CD14-positive monocyte (primary cell): ENCODE measurements around the gene RPS6KA5. TPM values are rescaled to one million over a fixed set of nuclear protein-coding genes. Genes with fewer than 3 reads are reported as not detected.

Experiments
- DNase-seq, 3 donors: peaks; one replicate each; pipeline ENCODE4 v3.0.0-alpha.2; 2011 to 2022
- H2AFZ ChIP-seq: 2 replicates; pipeline ENCODE4 v1.6.0; 2012; ENCODE audit warnings: mild to moderate bottlenecking, low read depth, low read length, inconsistent platforms; ENCODE audit not compliant: insufficient read depth, poor library complexity, severe bottlenecking
- H3K27ac ChIP-seq, 2 donors: 1 replicate in 1 of 2; 2 replicates in 1 of 2; pipeline ENCODE4 v1.5.1; 2012 to 2013; ENCODE audit warnings: low read length in 2 of 2, control low read depth in 1 of 2, inconsistent platforms in 1 of 2, low read depth in 1 of 2, mild to moderate bottlenecking in 1 of 2
- H3K27me3 ChIP-seq, 2 donors: one replicate each; pipeline versions ENCODE4 v1.6.0 to v1.6.1; 2011 to 2013; ENCODE audit warnings: low read length in 2 of 2; ENCODE audit not compliant: control insufficient read depth in 2 of 2, insufficient read depth in 2 of 2
- H3K36me3 ChIP-seq, 2 donors: replicated peaks in 1 of 2; 1 replicate in 1 of 2; 2 replicates in 1 of 2; pipeline versions ENCODE4 v1.5.1 to v1.6.1; 2012 to 2013; ENCODE audit warnings: low read length in 2 of 2, control low read depth in 1 of 2, inconsistent platforms in 1 of 2, mild to moderate bottlenecking in 1 of 2; ENCODE audit not compliant: insufficient read depth in 2 of 2, control insufficient read depth in 1 of 2
- H3K4me1 ChIP-seq, 2 donors: 1 replicate in 1 of 2; 2 replicates in 1 of 2; pipeline versions ENCODE4 v1.5.1 to v1.6.1; 2012 to 2013; ENCODE audit warnings: low read length in 2 of 2, control low read depth in 1 of 2, inconsistent platforms in 1 of 2, mild to moderate bottlenecking in 1 of 2, moderate library complexity in 1 of 2; ENCODE audit not compliant: insufficient read depth in 2 of 2, control insufficient read depth in 1 of 2
- H3K4me2 ChIP-seq: replicated peaks from 2 replicates; pipeline ENCODE3; 2012; ENCODE audit warnings: low read length, moderate library complexity, mild to moderate bottlenecking; ENCODE audit not compliant: poor library complexity, severe bottlenecking; ENCODE audit errors: extremely low read depth
- H3K4me3 ChIP-seq, 3 experiments: fragments of 200-600 bp in 1 of 3; sonication (generic) in 1 of 3; replicated peaks in 1 of 3; 1 replicate in 2 of 3; 2 replicates in 1 of 3; pipeline ENCODE4 v1.5.1; 2011 to 2013; ENCODE audit warnings: low read length in 3 of 3, mild to moderate bottlenecking in 3 of 3, control low read depth in 2 of 3, low read depth in 2 of 3, inconsistent platforms in 1 of 3, moderate library complexity in 1 of 3
- H3K79me2 ChIP-seq: 2 replicates; pipeline ENCODE4 v1.6.0; 2012; ENCODE audit warnings: mild to moderate bottlenecking, control low read depth, inconsistent platforms, low read length, moderate library complexity; ENCODE audit not compliant: insufficient read depth
- H3K9ac ChIP-seq: 2 replicates; pipeline ENCODE4 v1.6.0; 2017; ENCODE audit warnings: low read length, mild to moderate bottlenecking; ENCODE audit not compliant: insufficient read depth, poor library complexity, severe bottlenecking
- H3K9me3 ChIP-seq, 2 donors: replicated peaks in 1 of 2; 1 replicate in 1 of 2; 2 replicates in 1 of 2; pipeline versions ENCODE4 v1.5.1 to v1.6.1; 2012 to 2013; ENCODE audit warnings: low read length in 2 of 2, control low read depth in 1 of 2; ENCODE audit not compliant: control insufficient read depth in 1 of 2, insufficient read depth in 1 of 2
- H4K20me1 ChIP-seq: 2 replicates; pipeline ENCODE4 v1.6.0; 2012; ENCODE audit warnings: mild to moderate bottlenecking, low read length, control low read depth, moderate library complexity; ENCODE audit not compliant: insufficient read depth
- H3K27ac Mint-ChIP-seq, 7 donors: one replicate each; pipeline ENCODE4 v1.8.0; 2020; ENCODE audit warnings: mild to moderate bottlenecking in 7 of 7, mixed read lengths in 7 of 7, moderate library complexity in 6 of 7, inconsistent platforms in 2 of 7
- H3K27me3 Mint-ChIP-seq, 3 donors: one replicate each; pipeline ENCODE4 v1.8.0; 2021 to 2022; ENCODE audit warnings: low read depth in 3 of 3, mild to moderate bottlenecking in 3 of 3, mixed read lengths in 3 of 3, moderate library complexity in 3 of 3, inconsistent platforms in 1 of 3
- H3K36me3 Mint-ChIP-seq, 2 donors: one replicate each; pipeline ENCODE4 v1.8.0; 2020; ENCODE audit warnings: mixed read lengths in 2 of 2, inconsistent platforms in 1 of 2, mild to moderate bottlenecking in 1 of 2
- H3K4me1 Mint-ChIP-seq: one replicate; pipeline ENCODE4 v1.8.0; 2020; ENCODE audit warnings: mild to moderate bottlenecking, mixed read lengths
- H3K4me3 Mint-ChIP-seq, 2 donors: one replicate each; pipeline ENCODE4 v1.8.0; 2020; ENCODE audit warnings: mild to moderate bottlenecking in 2 of 2, mixed read lengths in 2 of 2, moderate library complexity in 1 of 2
- H3K9me3 Mint-ChIP-seq, 7 donors: one replicate each; pipeline ENCODE4 v1.8.0; 2020 to 2022; ENCODE audit warnings: mixed read lengths in 7 of 7, mild to moderate bottlenecking in 6 of 7, moderate library complexity in 6 of 7, inconsistent platforms in 2 of 7
- CTCF ChIP-seq: fragments of 200-600 bp; IDR thresholded peaks from one replicate; pipeline ENCODE4 v1.8.0; 2022; ENCODE audit warnings: antibody characterized with exemption, mild to moderate bottlenecking
- WGBS: methylation state at CpG from one replicate; pipeline ENCODE4 v1.1.5; 2013; ENCODE audit warnings: missing lambda C conversion rate; ENCODE audit not compliant: insufficient coverage; 5-methylcytosine and 5-hydroxymethylcytosine counted together
- intact Hi-C, 2 donors: fragments of 100-400 bp; cut with micrococcal nuclease; formaldehyde crosslinking; loops; one replicate each; pipeline versions ENCODE4 v1.15.0 to v1.15.1; 2023
- polyA plus RNA-seq, 3 donors: library from polyadenylated mRNA; depleted of rRNA in 1 of 3; unstranded in 2 of 3; stranded (reverse) in 1 of 3; fragments of 300-500 nt in 2 of 3; fragments of >200 nt in 1 of 3; fragmentation: Illumina TruSeq in 2 of 3; gene quantifications; 1 replicate in 2 of 3; 2 replicates in 1 of 3; pipeline ENCODE4 v1.2.3, GENCODE V29; 2012 to 2021

Gene RPS6KA5
- polyA plus RNA-seq, 3 donors: 4.4 to 10.1 (median 7.9) TPM

GRCh38 chr14:90890322-90891020 is 170.0 kb downstream of the RPS6KA5 start:
- H3K27me3 Mint-ChIP-seq: peaks cover 0 to 2% (median 0%) of the 10 kb centered on the region in 3 donors
- H3K4me3 ChIP-seq: no peak overlapping the region
- no peaks in the 10 kb centered on the region for H3K79me2 ChIP-seq
- no peak overlapping the region for H2AFZ ChIP-seq
- H3K4me1 Mint-ChIP-seq: peaks cover 9% of the 10 kb centered on the region
- H3K27ac ChIP-seq: no peak overlapping the region
- no peak overlapping the region for H3K27ac Mint-ChIP-seq
- no peaks in the 10 kb centered on the region for H3K4me1 ChIP-seq
- TF ChIP-seq CTCF: no peak
- intact Hi-C loops: loop anchor here in 1 of 2 donors (10.0 kb wide), 1 partner anchor 394 kb away; no protein-coding TSS in a partner anchor
- no peak for DNase-seq
- no peaks in the 10 kb centered on the region for H4K20me1 ChIP-seq
- no peaks in the 10 kb centered on the region for H3K9me3 Mint-ChIP-seq
- no peaks in the 10 kb centered on the region for H3K9me3 ChIP-seq
- 100% methylated on average over 3 of the region's 10 CpGs for WGBS
- peaks cover 6 to 15% of the 10 kb centered on the region in 2 donors for H3K36me3 Mint-ChIP-seq
- no peaks in the 10 kb centered on the region for H3K27me3 ChIP-seq
- peaks cover 0 to 16% of the 10 kb centered on the region in 2 donors for H3K36me3 ChIP-seq
- H3K9ac ChIP-seq: no peak overlapping the region
- no peak overlapping the region for H3K4me3 Mint-ChIP-seq
- H3K4me2 ChIP-seq: no peak overlapping the region

GRCh38 chr14:90886297-90886815 is 174.1 kb downstream of the RPS6KA5 start:
- no peaks in the 10 kb centered on the region for H3K4me1 Mint-ChIP-seq
- H3K27me3 Mint-ChIP-seq: peaks cover 0 to 2% (median 0%) of the 10 kb centered on the region in 3 donors
- 100% methylated on average over 1 of the region's 7 CpGs for WGBS
- H3K9me3 Mint-ChIP-seq: peaks cover 9 to 18% (median 15%) of the 10 kb centered on the region in 7 donors
- peaks cover 0 to 26% of the 10 kb centered on the region in 2 donors for H3K36me3 ChIP-seq
- H2AFZ ChIP-seq: no peak overlapping the region
- no peak overlapping the region for H3K9ac ChIP-seq
- no peak for TF ChIP-seq CTCF
- no peak for DNase-seq
- H3K27ac Mint-ChIP-seq: no peak overlapping the region
- H3K36me3 Mint-ChIP-seq: peaks cover 23 to 25% of the 10 kb centered on the region in 2 donors
- H4K20me1 ChIP-seq: no peaks in the 10 kb centered on the region
- H3K79me2 ChIP-seq: no peaks in the 10 kb centered on the region
- H3K4me3 ChIP-seq: no peak overlapping the region
- no peaks in the 10 kb centered on the region for H3K27me3 ChIP-seq
- H3K4me2 ChIP-seq: no peak overlapping the region
- H3K4me3 Mint-ChIP-seq: no peak overlapping the region
- H3K27ac ChIP-seq: no peak overlapping the region
- peaks cover 12 to 20% of the 10 kb centered on the region in 2 donors for H3K9me3 ChIP-seq
- intact Hi-C loops: no loop called here
- H3K4me1 ChIP-seq: no peaks in the 10 kb centered on the region
